Subcutaneous abdominal adipose tissue (tissue), 5 donors: ENCODE data around the gene NTRK1.
A peak's percentile ranks its signal among the peaks of the same experiment; 100 is the strongest.

ENCODE experiments used
- H3K27ac ChIP-seq: one replicate; pipeline ENCODE4 v1.7.0; 2013; ENCODE audit warnings: low read depth, mild to moderate bottlenecking, inconsistent platforms, low read length, moderate library complexity
- H3K27me3 ChIP-seq, 5 donors: one replicate each; pipeline ENCODE4 v1.7.0; 2013; ENCODE audit warnings: low read length in 5 of 5, inconsistent platforms in 1 of 5; ENCODE audit not compliant: control insufficient read depth in 5 of 5, insufficient read depth in 4 of 5
- H3K36me3 ChIP-seq, 5 donors: one replicate each; pipeline ENCODE4 v1.7.0; 2013; ENCODE audit warnings: low read length in 5 of 5; ENCODE audit not compliant: control insufficient read depth in 5 of 5, insufficient read depth in 5 of 5
- H3K4me1 ChIP-seq, 5 donors: one replicate each; pipeline ENCODE4 v1.7.0; 2013; ENCODE audit warnings: low read length in 5 of 5, mild to moderate bottlenecking in 3 of 5, moderate library complexity in 1 of 5; ENCODE audit not compliant: control insufficient read depth in 5 of 5, insufficient read depth in 5 of 5
- H3K4me3 ChIP-seq, 5 donors: one replicate each; pipeline ENCODE4 v1.7.0; 2013; ENCODE audit warnings: low read length in 5 of 5, low read depth in 1 of 5
- H3K9ac ChIP-seq, 5 donors: one replicate each; pipeline ENCODE4 v1.7.0; 2013; ENCODE audit warnings: low read length in 5 of 5, mild to moderate bottlenecking in 4 of 5, moderate library complexity in 3 of 5
- H3K9me3 ChIP-seq, 5 donors: one replicate each; pipeline ENCODE4 v1.7.0; 2013; ENCODE audit warnings: low read length in 5 of 5; ENCODE audit not compliant: control insufficient read depth in 5 of 5
- donor health status: healthy.
- donor health status: healthy.
- donor health status: healthy.
- donor health status: healthy.
- donor health status: healthy.

The NTRK1 gene

DNA sequence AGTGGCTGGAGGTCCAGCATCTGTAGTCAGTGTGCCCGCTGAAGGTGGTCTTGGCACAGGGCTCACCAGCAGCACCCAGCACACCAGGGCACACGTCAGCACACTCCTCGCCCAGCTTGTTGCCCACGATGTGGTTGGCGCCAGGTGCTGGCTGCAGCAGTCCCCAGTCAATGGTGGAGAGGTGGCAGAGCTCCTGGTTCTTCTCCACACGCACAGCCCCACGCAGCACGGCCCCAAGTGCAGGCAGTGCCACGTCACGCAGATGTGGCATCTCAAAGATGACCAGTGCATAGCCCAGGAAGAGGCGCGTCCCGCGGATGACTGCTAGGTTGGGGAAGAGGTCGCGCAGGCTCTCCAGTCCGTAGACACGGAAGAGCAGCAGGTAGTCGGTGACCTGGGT, 6.9 kb upstream of the NTRK1 start:
- no peak overlapping the region for H3K9ac ChIP-seq
- H3K36me3 ChIP-seq = no peaks in the 10 kb centered on the region
- H3K27ac ChIP-seq = no peak overlapping the region
- peaks cover under 1 to 12% (median 8%) of the 10 kb centered on the region in 5 donors for H3K4me1 ChIP-seq
- H3K9me3 ChIP-seq = no peaks in the 10 kb centered on the region
- peaks cover 16 to 27% (median 23%) of the 10 kb centered on the region in 5 donors for H3K27me3 ChIP-seq
- no peak overlapping the region for H3K4me3 ChIP-seq

GRCh38 chr1:156854634-156855033, 6.0 kb upstream of the NTRK1 start:
- Histone ChIP-seq H3K36me3 (no peaks in the 10 kb centered on the region), H3K9ac (no peak overlapping the region), H3K4me1 (peaks cover 2 to 19% (median 17%) of the 10 kb centered on the region in 5 donors), H3K4me3 (no peak overlapping the region), H3K9me3 (no peaks in the 10 kb centered on the region), H3K27ac (no peak overlapping the region), H3K27me3 (peaks cover 22 to 34% (median 25%) of the 10 kb centered on the region in 5 donors)

DNA sequence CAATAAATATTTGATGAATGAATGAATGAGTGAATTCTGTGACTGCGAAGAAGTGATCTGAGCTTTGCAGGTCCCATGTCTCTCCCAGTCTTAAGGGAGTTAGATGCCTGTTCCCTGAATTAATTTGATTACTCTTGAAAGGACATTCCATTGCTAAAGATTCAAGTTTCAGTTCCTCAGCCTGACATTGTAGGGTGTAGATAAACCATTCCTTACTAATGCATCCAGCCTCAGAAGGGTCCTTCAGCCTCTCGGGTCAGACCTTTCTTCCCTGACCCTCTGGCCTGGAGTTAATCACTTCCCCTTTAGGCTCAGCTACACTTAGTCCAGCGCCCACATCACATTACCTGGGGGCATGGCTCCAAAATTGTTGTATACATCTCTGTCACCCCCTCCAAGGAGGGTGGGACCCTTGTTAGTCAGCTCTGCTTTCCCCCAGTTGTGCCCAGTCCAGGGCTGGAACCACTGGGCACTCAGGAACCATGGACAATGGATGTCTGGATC, 4.3 kb upstream of the NTRK1 start:
- Histone ChIP-seq H3K4me3 (no peak overlapping the region), H3K4me1 (peaks cover 4 to 36% (median 29%) of the 10 kb centered on the region in 5 donors), H3K36me3 (no peaks in the 10 kb centered on the region), H3K27ac (no peak overlapping the region), H3K27me3 (peaks cover 29 to 48% (median 41%) of the 10 kb centered on the region in 5 donors), H3K9ac (no peak overlapping the region), H3K9me3 (no peaks in the 10 kb centered on the region)

- H3K27me3 ChIP-seq = peaks cover 30 to 59% (median 49%) of the 10 kb centered on the region in 5 donors
Observed at GRCh38 chr1:156857532-156857931, 3.1 kb upstream of the NTRK1 start.

DNA sequence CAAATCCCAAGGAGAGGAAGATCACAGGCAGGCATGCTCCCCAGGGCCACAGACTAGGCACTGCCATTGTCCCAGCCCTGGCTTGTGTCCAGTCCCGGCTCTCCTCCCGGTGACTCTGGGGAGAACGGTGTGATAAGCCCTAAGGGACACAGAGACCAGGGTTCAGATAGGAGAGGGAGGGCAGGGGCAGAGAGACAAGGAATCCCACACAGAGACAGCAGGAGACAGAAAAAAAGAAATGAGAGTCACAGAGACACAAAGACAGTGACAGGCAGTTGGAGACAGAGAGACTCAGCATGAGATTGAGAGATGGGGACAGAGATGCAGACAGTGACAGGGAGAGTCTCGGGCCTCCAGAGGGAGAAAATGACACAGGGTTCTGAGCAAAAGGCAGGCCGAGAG, 2.1 kb upstream of the NTRK1 start:
- Histone ChIP-seq H3K9ac (no peak overlapping the region), H3K27me3 (peaks cover 30 to 63% (median 59%) of the 10 kb centered on the region in 5 donors), H3K36me3 (no peaks in the 10 kb centered on the region), H3K9me3 (no peaks in the 10 kb centered on the region), H3K27ac (no peak overlapping the region), H3K4me1 (peaks cover 4 to 29% (median 24%) of the 10 kb centered on the region in 5 donors), H3K4me3 (peak overlapping the region in 1 of 5 donors; percentile 53)

More at GRCh38 chr1:156857532-156857931, 3.1 kb upstream of the NTRK1 start:
- Histone ChIP-seq H3K27ac (no peak overlapping the region), H3K9me3 (no peaks in the 10 kb centered on the region), H3K4me3 (no peak overlapping the region), H3K9ac (no peak overlapping the region), H3K36me3 (no peaks in the 10 kb centered on the region), H3K4me1 (peaks cover 4 to 31% (median 25%) of the 10 kb centered on the region in 5 donors)

- H3K4me1 ChIP-seq = peaks cover 4 to 29% (median 24%) of the 10 kb centered on the region in 5 donors
- no peak within 1 kb of the TSS for H3K27ac ChIP-seq
- H3K36me3 ChIP-seq = no peaks in the 10 kb centered on the region
- H3K4me3 ChIP-seq = peak within 1 kb of the TSS in 4 of 5 donors; percentile 16 to 54 (median 37)
- peaks cover 30 to 66% (median 63%) of the 10 kb centered on the region in 5 donors for H3K27me3 ChIP-seq
- no peaks in the 10 kb centered on the region for H3K9me3 ChIP-seq
- H3K9ac ChIP-seq = peak within 1 kb of the TSS in 1 of 5 donors; percentile 44
Observed at GRCh38 chr1:156858959-156859522, 1.6 kb upstream of the NTRK1 start, which contains the start of gene INSRR. Gene INSRR, minus strand, starts transcription at chr1:156859117. Its CDS starts 496 bp downstream, at chr1:156858621.

DNA sequence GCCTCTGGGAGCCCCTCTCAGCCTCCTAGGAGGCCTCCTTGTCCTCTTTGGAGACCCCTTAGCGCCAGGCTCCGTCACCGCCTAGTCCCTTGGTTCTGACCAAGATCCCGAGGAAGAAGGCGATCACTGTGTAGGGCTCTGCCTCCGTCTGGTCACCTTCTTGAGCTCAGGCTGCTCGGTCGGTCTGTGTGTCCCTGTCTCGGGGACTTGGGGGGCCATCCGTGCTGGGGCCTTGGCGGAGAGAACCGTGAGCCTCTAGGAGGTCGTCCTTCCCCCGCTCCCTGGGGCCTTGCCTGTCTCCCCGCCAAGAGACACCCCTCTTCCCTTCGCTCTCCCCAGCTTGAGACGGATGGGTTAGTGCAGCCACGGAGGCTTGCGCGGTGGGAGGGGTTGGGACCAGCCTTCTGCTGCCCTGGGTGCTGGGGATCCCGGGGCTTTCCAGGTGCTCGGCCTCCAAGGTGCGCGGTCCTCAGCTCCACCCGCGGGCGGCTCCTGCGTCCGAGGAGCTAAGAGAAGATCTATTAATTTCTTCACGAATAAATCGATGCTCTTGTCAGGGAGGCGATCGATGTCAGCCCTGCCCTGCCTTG, 1.0 kb upstream of the NTRK1 start:
- H3K9ac ChIP-seq = peak overlapping the region in 1 of 5 donors; percentile 44

GRCh38 chr1:156860113-156860627, 495 bp upstream of the NTRK1 start:
- Histone ChIP-seq H3K27ac (no peak overlapping the region), H3K4me1 (peaks cover 4 to 29% (median 24%) of the 10 kb centered on the region in 5 donors), H3K36me3 (no peaks in the 10 kb centered on the region), H3K9me3 (no peaks in the 10 kb centered on the region), H3K4me3 (peak overlapping the region in 4 of 5 donors; percentile 21 to 53 (median 44)), H3K9ac (no peak overlapping the region), H3K27me3 (peaks cover 30 to 77% (median 73%) of the 10 kb centered on the region in 5 donors)

More for the DNA sequence above, 1.0 kb upstream of the NTRK1 start:
- Histone ChIP-seq H3K9me3 (no peaks in the 10 kb centered on the region), H3K4me3 (peak overlapping the region in 4 of 5 donors; percentile 16 to 54 (median 37)), H3K27me3 (peaks cover 30 to 72% (median 68%) of the 10 kb centered on the region in 5 donors), H3K36me3 (no peaks in the 10 kb centered on the region), H3K27ac (no peak overlapping the region), H3K4me1 (peaks cover 4 to 29% (median 24%) of the 10 kb centered on the region in 5 donors)

DNA sequence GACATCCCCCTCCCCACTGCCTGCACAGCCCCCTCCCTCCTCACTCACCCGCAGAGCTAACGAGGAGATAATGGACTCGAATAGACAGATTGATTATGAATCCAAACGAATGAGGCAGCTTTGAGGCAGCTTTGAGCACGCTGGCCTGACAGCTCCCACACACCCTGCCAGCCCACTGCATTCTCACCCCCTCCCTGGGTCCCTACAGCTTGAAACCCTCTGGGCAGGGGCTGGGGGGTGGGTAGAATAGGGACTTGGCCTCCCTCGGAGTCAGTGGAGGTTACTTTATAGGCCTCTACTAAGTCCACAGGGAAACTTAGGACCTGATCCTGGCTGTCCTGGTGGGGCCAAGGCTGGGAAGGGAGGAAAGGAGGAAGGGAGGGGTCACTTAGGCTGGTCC, 1.9 kb downstream of the NTRK1 start:
- no peak overlapping the region for H3K4me3 ChIP-seq
- H3K4me1 ChIP-seq = peaks cover 4 to 29% (median 24%) of the 10 kb centered on the region in 5 donors
- H3K27ac ChIP-seq = no peak overlapping the region
- no peaks in the 10 kb centered on the region for H3K36me3 ChIP-seq
- no peak overlapping the region for H3K9ac ChIP-seq
- peaks cover 25 to 76% (median 72%) of the 10 kb centered on the region in 5 donors for H3K27me3 ChIP-seq
- H3K9me3 ChIP-seq = no peaks in the 10 kb centered on the region
